NOMO-1 (cell line): ENCODE results near the gene APRT.
"Not testable (repeated sequence)": the region's sequence is repeated elsewhere in the genome, so short reads cannot be mapped to it uniquely, and the experiment has no call there.

Source experiments
- DNase-seq, 2 experiments: peaks; one replicate each; lab custom pipeline; 2025; ENCODE audit not compliant: unreplicated experiment in 2 of 2; lab: John Stamatoyannopoulos, UW

APRT gene

DNA sequence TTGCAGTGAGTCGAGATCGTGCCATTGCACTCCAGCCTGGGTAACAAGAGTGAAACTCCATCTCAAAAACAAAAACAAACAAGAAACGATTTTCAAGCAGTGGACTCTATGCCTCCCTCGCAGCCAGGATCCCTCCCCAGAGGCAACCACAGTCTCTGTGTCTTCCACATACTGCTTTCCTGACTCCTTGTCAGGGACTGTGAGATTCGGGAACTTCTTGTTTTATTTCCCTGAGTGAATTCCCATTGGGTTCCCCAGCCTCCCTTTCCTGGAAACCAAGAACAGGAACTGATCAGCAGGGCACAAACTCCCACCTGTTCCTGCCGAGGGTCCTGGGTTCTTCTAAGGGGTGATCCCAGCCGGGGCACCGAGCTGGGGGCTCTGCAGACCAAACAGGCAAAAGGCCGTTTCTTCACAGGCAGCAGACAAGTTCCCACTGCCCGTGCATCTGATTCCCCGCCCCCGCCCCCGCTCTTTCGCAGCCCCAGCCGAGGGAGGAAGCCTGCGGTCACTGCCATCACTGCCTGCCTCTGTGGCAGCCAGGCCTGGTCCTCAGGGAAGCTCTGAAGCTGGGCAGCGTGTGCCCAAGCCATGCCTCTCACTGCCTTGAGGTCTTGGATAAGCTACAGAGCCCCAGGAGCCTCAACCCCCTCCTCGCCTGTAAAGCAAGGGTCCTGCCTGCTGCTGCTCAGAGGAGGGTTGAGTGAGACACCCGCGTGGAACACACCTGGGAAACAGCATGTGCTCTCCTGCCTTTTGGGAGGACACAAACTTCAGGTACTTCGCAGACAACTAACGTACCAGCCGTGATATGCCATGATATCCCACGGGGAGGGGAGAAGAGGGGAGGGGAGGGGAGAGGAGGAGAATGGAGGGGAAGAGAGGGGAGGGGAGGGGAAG is 21.2 kb downstream of the APRT start:
- DNase-seq: peak; percentile 70 to 75

DNA sequence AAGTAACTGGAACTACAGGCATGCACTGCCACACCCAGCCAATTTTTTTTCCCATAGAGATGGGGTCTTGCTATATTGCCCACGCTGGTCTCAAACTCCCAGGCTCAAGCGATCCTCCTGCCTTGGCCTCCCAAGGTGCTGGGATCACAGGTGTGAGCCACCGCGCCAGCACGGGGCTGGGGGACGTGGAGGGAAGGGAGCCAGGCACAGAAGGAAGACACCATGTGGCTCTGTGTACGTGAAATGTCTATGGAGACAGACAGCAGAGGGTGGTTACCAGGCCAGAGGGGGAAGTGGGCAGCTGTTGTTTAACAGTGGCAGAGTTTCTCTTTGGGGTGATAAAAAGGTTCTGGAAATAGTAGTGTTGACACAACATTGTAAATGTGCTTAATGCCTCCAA is 22.1 kb downstream of the APRT start:
- DNase-seq: peak; percentile 81 to 85

DNA sequence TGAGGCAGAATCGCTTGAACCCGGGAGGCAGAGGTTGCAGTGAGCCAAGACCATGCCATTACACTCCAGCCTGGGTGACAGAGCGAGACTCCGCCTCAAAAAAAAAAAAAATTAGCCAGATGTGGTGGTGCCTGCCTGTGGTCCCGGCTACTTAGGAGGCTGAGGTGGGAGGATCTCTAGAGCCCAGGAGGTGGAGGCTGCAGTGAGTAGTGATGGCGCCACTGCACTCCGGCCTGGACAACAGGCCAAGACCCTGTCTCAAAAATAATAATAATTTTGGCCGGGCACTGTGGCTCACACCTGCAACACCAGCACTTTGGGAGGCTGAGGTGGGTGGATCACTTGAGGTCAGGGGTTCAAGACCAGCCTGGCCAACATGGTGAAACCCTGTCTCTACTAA is 23.0 kb downstream of the APRT start:
- not testable (repeated sequence) for DNase-seq

DNA sequence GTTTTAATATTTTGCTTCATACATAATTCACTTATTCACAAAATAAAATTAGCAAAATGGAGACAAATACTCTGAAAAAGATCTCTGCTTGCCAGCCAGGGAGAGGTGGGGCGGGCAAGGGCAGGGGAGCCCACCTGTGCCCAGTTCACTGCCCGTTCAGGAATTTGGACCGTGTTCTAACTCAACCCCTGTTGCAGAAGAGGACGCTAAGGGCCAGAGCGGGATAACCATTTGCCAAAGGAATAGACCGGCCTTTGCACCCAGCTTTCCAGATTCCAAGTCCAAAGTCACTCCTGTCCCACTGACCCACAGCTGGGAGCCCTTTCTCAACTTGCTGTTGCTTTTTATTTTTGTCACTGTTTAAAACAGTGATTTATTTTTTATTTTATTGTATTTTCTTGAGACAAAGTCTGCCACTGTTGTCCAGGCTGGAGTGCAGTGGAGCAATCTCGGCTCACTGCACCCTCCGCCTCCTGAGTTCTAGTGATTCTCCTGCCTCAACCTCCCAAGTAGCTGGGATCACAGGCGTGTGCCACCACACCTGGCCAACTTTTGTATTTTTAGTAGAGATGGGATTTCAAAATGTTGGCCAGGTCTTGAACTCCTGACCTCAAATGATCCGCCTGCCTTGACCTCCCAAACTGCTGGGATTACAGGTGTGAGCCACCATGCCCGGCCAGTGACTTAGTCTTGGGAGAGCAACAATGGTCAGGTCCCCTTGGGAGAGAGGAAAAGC is 24.0 kb downstream of the APRT start:
- no peak for DNase-seq

DNA sequence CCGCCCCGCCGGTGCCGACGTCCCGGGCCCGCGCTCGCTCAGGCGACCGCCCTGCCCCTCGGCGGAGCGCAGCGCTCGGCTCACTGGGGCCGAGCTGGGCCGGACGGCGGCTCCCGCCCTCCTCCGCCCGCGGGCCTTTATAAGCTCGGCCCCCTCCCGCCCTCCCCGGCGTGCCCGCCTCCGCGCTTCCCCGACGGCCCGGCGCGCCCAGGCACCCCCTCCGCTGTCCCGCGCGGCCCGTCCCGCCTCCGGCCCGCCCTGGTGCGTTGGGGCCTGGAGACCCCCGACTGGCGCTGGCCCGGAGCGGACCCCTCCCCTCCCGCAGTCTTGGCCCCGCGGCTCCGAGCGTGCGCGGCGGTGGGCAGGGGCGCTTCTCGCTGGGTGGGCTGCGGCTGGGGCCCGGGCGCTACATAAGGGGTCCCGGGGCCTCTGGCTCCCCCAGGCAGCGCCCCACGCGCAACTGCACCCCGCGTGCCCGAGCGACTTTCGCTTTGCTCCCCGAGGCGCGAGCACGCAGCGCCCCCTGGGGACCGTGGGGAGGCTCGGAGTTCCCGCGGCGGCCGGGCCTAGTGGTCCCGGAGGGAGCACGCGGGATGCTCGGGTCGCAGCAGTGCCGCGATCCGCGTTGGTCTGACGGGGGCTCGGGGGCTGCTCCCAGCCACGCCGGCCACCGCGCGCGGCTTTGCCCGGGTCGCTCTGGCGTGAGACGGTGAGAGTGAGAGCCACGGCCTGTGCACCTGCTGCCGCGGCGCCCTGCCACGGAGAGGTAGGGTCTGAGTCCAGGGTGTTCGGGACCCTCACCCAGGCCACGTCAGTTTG is 26.4 kb downstream of the APRT start, which contains the start of gene PIEZO1:
TSS of gene PIEZO1 (minus strand) at position 115 of the 819 bp plus-strand sequence. CDS start 256 bp downstream, outside the sequence.
- DNase-seq: peak; percentile 33 to 55

DNA sequence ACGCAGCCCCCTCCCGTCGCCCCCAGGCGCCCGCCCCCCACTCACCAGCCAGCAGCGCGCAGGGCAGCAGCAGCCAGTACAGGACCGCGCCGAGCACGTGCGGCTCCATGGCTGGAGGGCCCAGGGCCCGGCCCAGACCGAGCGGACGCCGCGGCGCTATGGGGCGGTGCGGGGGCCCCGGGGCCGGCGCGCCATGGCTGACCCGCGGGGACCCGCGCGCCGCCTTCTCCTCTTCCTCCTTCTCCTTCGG is 26.9 kb downstream of the APRT start:
- DNase-seq: no peak

DNA sequence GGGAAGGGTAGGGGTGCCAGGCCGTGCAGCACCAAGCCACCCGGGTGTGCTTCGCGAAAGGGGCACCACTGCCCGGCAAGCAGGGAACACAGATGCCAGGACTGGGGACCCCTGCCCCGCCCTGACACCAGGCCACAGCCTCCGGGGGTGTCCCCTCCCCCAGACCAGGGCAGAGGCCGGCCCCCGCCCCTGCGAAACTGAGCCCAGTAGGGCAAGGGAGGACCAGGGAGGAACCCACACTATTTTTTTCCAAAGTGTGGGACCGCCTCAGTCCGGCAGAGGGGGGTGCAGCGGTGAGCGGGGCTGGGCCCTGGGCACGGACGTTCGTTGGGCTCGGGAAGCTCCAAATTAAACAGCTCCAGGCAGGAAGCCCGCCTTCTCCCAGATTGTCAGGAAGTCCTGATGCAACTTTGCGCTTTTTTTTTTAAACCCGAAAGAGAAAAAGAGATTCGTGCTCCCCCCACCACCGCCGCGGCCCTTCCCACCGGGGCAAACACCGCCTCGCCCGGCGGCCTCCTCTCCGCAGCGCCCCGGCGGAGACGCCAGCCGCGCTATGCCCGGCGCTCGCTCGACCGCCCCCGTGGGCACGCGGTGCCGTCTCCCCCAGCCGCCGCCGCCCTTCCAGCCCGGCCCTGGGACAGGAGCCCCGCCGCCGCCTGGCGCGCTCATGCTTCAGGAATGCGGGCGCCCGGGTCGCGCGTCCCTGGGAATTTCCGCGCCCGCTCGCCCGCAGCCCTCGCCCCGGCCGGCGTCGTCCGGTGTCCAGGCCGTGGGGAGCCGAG is 27.5 kb downstream of the APRT start:
- DNase-seq: peak; percentile 41 to 58

DNA sequence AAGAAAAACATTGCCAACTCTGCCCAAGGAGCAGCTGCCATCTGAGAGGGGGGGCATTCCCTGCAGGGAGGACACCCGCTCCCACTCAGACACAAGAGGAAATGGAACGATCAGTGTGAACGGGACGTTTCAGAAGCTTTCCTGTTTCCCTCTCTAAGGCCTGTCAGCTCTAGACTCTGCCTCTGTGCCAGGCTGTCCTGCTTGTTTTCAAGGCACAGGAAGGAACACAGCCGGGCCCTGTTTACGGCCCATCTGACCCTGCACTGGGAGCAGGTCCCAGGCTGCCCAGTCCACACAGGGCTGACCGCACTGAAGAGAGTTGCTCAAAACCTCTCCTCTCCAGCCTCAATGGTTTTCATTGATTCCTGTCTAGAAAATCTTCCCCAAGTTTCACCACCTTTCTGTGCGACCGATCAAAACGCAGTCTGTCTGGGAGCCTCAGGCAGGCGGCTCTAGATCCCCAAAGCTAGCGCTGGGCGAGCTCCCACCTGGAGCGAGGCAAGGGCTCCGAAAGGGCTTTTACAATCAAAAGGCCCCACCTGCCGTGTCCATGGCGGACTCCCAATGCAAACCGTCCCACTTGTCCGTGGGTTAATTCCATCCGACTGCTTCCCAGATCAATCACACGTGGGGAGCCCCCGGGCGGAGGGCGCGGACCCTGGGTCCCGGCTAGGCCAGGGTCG is 28.2 kb downstream of the APRT start:
- DNase-seq: no peak

DNA sequence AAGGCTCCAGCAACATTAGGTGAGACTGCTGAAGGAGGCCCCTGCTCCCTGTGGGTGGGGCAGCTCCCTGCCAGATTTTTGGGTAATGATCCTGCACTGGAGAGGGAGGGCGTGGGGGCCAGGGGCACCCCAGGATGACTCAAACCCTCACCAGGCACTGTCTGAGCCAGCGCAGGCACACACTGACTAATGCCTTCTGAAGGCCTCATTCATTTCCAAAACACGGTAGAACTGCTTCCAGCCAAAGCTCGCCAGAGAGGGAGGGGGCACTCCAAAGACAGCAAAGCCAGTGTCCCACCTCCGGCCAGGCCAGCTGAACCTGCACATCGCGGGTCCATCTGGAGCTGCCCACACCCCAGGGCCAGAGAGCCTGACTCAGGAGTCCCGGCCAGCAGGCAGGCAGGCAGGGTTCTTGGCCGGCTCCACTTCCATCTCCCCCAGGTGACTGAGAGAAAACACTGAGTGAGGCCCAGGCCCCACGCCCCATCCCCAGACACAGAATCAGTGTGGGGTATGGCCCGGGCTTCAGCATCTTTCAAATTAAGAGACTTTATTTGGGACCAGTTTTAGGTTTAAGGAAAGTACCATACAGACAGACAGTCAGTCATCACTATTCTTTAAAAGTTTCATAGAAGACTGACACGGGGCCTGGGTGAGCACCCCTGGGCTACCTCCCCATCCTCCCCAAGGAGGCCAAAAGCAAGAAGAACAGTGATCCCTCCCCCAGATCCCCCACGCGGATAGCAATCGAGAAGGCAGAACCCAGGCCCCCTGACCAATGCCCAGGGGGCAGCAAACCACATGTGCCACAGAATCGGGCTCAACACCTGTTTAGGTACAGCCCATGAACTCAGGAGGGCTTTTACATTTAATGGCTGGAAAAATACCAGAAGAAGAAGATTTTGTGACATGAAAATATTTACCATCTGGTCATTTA is 29.0 kb downstream of the APRT start:
- DNase-seq: no peak

DNA sequence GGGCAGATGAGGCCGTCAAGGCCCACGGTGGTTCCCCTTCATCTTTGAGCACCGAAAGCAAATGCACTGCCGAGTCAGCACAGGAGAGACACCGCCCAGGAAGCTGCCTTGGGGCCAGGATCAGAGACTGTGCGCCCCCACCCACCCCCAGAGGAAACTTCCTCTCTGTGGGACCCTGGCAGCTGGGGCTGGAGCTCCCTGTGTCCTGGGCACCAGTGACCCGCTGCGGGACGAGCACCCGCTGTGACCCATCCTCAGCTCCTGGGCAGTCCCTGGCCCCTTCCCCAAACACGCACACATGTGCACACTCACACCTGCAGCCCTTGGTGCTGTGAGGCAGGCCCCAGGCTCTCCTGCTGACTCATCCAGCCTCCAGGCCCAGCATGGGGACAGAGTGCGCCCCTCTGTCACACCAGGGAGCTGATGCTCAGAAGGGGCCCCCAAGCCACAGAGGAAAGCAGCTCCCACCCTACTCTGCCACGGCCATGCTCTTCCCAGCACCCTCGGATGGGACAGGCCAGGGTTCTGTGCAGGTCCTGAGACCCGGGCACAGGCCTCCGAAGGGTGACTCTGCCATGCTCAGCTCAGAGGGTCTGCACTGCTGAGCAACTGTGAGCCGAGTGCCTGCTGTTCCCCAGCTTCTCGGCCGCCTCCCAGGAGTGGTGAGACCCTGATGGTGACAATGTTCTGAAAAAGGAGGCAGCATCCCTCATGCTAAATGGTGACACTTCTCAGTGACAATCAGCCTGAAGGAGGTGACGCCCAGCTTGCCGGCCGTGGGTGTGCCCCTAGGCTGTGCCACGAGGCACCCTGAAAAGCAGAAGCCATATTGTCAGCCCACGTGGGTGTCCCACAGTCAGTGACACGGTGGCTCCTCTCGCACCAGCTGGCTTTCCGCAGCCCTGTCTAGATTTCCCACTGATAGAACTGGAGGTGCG is 30.3 kb downstream of the APRT start:
- DNase-seq: peak in 1 of 2 experiments; percentile 41

DNA sequence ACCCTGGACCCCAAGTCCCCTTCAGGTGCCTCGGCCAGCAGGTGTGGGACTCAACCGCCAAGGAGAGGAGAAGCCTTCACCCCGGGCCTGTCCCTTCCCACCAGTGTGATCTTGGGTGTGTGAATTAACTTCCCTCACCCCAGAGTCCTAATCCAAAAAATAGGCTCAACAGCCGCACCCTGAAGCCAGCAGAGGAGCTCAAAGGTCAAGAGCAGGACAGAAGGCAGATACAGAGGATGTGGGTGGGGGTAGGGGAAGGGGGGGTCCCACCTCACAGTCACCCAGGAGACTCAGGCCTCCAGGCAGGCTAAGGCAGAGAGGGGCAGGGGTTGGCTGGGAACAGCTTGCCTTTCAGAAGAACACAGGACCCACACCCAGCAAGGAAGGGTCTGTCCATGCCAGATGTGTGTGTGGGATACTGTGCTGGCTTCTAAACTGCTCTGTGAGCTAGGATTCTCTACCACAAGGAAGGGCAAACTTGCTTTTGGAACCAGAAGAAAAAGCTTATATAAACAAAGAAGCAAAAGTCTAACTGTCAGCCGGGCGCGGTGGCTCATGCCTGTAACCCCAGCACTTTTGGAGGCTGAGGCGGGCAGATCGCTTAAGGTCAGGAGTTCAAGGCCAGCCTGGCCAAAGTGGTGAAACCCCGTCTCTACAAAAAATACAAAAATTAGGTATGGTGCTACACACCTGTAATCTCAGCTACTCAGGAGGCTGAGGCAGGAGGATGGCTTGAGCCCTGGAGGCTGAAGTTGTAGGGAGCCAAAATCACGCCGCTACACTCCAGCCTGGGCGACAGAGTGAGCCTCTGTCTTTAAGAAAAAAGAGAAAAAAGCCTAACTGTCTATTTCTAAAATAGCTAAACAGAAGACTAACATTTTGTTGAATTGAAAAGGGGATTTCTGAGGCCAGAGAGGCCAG is 31.3 kb downstream of the APRT start:
- DNase-seq: no peak

DNA sequence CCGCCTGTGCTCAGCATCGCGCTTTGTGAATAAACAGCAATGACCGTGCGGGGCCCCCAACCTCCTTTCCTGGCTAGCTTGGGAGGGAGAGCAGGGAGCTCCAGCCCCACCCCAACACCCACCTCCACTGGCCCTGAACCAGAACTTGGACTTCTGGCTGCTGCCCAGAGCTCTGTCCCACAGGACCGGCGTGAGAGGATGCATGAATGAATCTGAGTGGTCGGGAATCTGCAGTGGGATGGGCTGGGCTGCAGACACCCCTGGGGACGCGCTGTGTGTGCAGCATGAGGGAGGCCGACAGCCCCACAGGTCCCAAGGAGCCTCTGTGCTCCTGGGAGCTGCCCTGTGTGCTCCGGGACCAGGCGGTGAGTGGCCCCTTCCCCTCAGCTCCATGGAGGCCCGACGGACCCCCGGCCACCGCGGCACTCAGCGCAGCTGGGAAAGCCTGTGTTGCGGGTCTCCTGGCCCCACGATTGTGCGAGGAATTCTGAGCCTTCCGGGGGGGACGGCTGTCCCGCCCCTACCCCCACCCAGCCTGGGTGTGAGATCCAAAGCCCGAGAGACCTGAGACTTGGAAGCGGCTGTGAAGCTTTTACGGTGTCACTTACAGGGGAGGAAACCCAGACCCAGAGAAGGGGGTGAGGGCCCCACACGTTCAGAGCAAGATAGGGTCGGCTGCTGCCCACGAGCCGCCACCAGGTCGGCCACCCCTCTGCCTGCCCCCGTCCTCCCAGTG is 32.2 kb downstream of the APRT start:
- DNase-seq: no peak

DNA sequence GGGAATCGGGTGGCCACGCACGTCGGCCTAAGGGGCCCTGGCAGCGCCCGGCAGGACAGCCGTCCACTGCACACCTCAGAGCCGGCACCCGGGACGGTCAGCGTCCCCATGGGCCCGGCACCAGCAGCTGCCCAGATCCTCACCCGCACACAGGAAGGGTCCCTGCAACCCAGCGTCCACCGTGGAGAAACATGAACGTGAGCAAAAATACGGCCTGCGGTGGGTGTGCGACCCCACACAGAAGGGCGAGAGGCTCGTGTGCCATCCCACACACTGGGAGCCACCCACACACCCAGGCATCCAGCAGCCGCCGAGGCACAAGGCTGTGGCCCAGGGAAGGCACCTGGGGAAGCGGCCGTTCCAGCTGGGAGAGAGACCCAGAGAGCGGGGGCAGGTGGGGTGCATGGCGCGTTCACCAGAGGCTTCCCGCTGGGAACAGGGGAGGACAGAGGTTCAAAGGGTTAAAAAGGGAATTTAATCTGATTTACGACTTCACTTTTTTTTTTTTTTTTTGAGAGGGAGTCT is 33.1 kb downstream of the APRT start:
- no peak for DNase-seq

DNA sequence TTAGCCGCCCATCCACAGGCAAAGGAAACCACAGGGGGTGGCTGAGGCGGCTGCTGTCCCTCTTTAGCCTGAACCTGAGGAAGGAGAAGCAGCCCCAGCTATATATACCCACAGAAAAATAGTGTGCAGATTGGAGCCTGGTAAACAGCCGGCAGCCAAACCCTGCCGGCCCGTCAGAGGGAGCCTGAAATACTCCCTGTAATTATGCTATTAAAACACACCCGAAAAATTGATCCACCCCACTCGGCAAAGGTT is 33.5 kb downstream of the APRT start:
- no peak for DNase-seq

DNA sequence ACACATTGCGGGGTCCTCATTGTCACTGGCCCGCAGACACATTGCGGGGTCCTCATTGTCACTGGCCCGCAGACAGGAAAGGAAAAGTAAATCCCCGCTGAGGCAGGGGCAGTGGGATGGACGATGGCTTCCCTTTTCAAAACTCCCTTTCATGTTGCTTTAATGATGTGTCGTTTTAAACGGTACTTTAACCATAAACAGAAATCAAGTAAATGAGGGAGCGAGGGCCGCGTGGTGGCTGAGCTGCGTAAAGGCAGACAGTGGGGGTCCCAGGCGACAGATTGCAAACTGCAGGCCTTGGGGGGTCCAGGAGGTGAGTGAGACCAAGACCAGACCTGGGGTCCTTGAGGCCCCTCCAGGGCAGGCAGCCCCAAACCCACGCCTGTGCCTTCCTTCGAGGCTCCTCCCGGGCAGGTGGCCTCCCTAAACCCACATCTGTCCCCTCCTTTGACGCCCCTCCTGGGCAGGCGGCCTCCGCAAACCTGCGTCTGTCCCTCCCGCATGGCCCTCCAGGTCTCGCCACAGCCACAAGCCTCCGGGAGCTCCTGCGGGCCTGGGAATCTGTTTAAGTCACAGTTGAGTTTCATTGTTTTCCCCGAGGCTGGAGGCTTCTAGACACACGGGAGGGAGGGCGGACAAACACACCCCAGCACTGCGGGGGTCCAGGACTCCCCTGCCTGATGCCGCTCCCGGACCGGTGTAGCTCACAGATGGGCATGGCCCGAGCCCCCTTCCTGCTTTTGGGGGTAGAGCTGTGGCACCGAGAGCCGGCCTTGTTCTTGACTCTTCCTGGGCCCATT is 34.1 kb downstream of the APRT start:
- DNase-seq: no peak
